Liver (tissue), 9 donors: Measurements from ENCODE around the gene RSBN1. TPM values are rescaled to one million over a fixed set of nuclear protein-coding genes. Genes with fewer than 3 reads are reported as not detected.

ENCODE experiments used
- DNase-seq: peaks from one replicate; pipeline ENCODE4 v3.0.0-alpha.2; 2017; ENCODE audit warnings: low spot score
- H3K27ac ChIP-seq, 2 donors: one replicate each; pipeline ENCODE4 v1.7.0; 2013; ENCODE audit warnings: inconsistent platforms in 2 of 2, low read length in 2 of 2, control low read depth in 1 of 2, low read depth in 1 of 2, mild to moderate bottlenecking in 1 of 2
- H3K27me3 ChIP-seq, 4 donors: one replicate each; pipeline versions ENCODE4 v1.6.1 to v1.7.0; 2013; ENCODE audit warnings: low read length in 3 of 4, inconsistent platforms in 1 of 4, mild to moderate bottlenecking in 1 of 4, moderate library complexity in 1 of 4; ENCODE audit not compliant: control insufficient read depth in 4 of 4, insufficient read depth in 4 of 4
- H3K36me3 ChIP-seq, 4 donors: one replicate each; pipeline versions ENCODE4 v1.6.1 to v1.7.0; 2013; ENCODE audit warnings: low read length in 3 of 4, mild to moderate bottlenecking in 3 of 4, low read depth in 1 of 4, moderate library complexity in 1 of 4; ENCODE audit not compliant: control insufficient read depth in 4 of 4, insufficient read depth in 3 of 4
- H3K4me1 ChIP-seq, 4 donors: one replicate each; pipeline versions ENCODE4 v1.6.1 to v1.7.0; 2013; ENCODE audit warnings: low read length in 3 of 4, mild to moderate bottlenecking in 3 of 4, moderate library complexity in 1 of 4; ENCODE audit not compliant: control insufficient read depth in 4 of 4, insufficient read depth in 4 of 4
- H3K4me3 ChIP-seq, 3 donors: one replicate each; pipeline versions ENCODE4 v1.6.1 to v1.7.0; 2013; ENCODE audit warnings: low read length in 3 of 3, control low read depth in 1 of 3, low read depth in 1 of 3, mild to moderate bottlenecking in 1 of 3
- H3K9ac ChIP-seq, 2 donors: one replicate each; pipeline ENCODE4 v1.7.0; 2013; ENCODE audit warnings: low read length in 2 of 2, mild to moderate bottlenecking in 2 of 2, moderate library complexity in 2 of 2, control low read depth in 1 of 2, low read depth in 1 of 2
- H3K9me3 ChIP-seq, 4 donors: one replicate each; pipeline versions ENCODE4 v1.6.1 to v1.7.0; 2013; ENCODE audit warnings: low read length in 3 of 4; ENCODE audit not compliant: control insufficient read depth in 4 of 4
- CTCF ChIP-seq: fragments of 150-350 bp; IDR thresholded peaks from 2 replicates; pipeline ENCODE4 v1.5.1; 2017; ENCODE audit warnings: improper control_type of control experiment, low read depth, low read length; ENCODE audit not compliant: missing input control
- EGR1 ChIP-seq, 2 donors: IDR thresholded peaks; 2 replicates each; pipeline ENCODE4 v1.6.1; 2016 to 2018; ENCODE audit warnings: antibody characterized with exemption in 2 of 2, low read depth in 2 of 2
- FOXA1 ChIP-seq: IDR thresholded peaks from 2 replicates; pipeline ENCODE4 v1.6.1; 2016; ENCODE audit warnings: antibody characterized with exemption
- FOXA2 ChIP-seq: IDR thresholded peaks from 2 replicates; pipeline ENCODE4 v1.6.1; 2016; ENCODE audit warnings: antibody characterized with exemption
- GABPA ChIP-seq, 2 donors: IDR thresholded peaks in 1 of 2; conservative IDR thresholded peaks in 1 of 2; 2 replicates each; pipeline ENCODE4 v1.6.1; 2016; ENCODE audit warnings: antibody characterized with exemption in 2 of 2, mild to moderate bottlenecking in 1 of 2, moderate library complexity in 1 of 2
- HNF4A ChIP-seq, 2 donors: conservative IDR thresholded peaks; 2 replicates each; pipeline ENCODE4 v1.6.1; 2016; ENCODE audit warnings: antibody characterized with exemption in 2 of 2, mild to moderate bottlenecking in 2 of 2
- HNF4G ChIP-seq: IDR thresholded peaks from 2 replicates; pipeline ENCODE4 v1.6.1; 2016; ENCODE audit warnings: antibody characterized with exemption
- JUND ChIP-seq, 2 donors: IDR thresholded peaks; 2 replicates each; pipeline ENCODE4 v1.6.1; 2016; ENCODE audit warnings: antibody characterized with exemption in 2 of 2
- NR2F2 ChIP-seq: IDR thresholded peaks from 2 replicates; pipeline ENCODE4 v1.6.1; 2016; ENCODE audit warnings: antibody characterized with exemption
- RAD21 ChIP-seq, 2 donors: IDR thresholded peaks; 2 replicates each; pipeline ENCODE4 v1.6.1; 2016; ENCODE audit warnings: antibody characterized with exemption in 2 of 2, mild to moderate bottlenecking in 2 of 2
- REST ChIP-seq: IDR thresholded peaks from 2 replicates; pipeline ENCODE4 v1.6.1; 2016; ENCODE audit warnings: antibody characterized with exemption, mild to moderate bottlenecking
- RXRA ChIP-seq, 2 donors: IDR thresholded peaks; 2 replicates each; pipeline ENCODE4 v1.6.1; 2017 to 2018; ENCODE audit warnings: antibody characterized with exemption in 2 of 2, mild to moderate bottlenecking in 1 of 2
- SP1 ChIP-seq: IDR thresholded peaks from 2 replicates; pipeline ENCODE4 v1.6.1; 2018; ENCODE audit warnings: antibody characterized with exemption, mild to moderate bottlenecking
- TAF1 ChIP-seq: conservative IDR thresholded peaks from 2 replicates; pipeline ENCODE4 v1.6.1; 2016; ENCODE audit warnings: antibody characterized with exemption, mild to moderate bottlenecking
- YY1 ChIP-seq: IDR thresholded peaks from 2 replicates; pipeline ENCODE4 v1.6.1; 2016; ENCODE audit warnings: antibody characterized with exemption, mild to moderate bottlenecking
- ZBTB33 ChIP-seq: IDR thresholded peaks from 2 replicates; pipeline ENCODE4 v1.6.1; 2016; ENCODE audit warnings: antibody characterized with exemption
- WGBS: extraction: QIAGEN DNeasy Blood & Tissue Kit; methylation state at CpG from one replicate; pipeline ENCODE4 v1.1.7; 2013; 5-methylcytosine and 5-hydroxymethylcytosine counted together
- polyA plus RNA-seq, 2 donors: library from polyadenylated mRNA; stranded (reverse) in 1 of 2; unstranded in 1 of 2; fragments of 200-250 nt in 1 of 2; fragments of >200 nt in 1 of 2; fragmentation: Nextera tagmentation in 1 of 2; extraction: Ambion mirVana in 1 of 2; gene quantifications; one replicate each; pipeline versions ENCODE4 v1.2.1 to v1.2.3, GENCODE V29; 2013 to 2015
- total RNA-seq, 2 donors: library from RNA; depleted of rRNA; stranded (reverse); fragments of >200 nt; gene quantifications; one replicate each; pipeline ENCODE4 v1.2.3, GENCODE V29; 2014
- TF ChIP-seq, protein P1 (sequence below): IDR thresholded peaks from 2 replicates; pipeline ENCODE4 v1.6.1; 2016; ENCODE audit warnings: antibody characterized with exemption
- TF ChIP-seq, protein P2 (sequence below): IDR thresholded peaks from 2 replicates; pipeline ENCODE4 v1.6.1; 2016; ENCODE audit warnings: antibody characterized with exemption
- donor health status: healthy.
- donor health status: healthy.
- donor health status: healthy.
- donor health status: healthy.
- donor health status: healthy.

RSBN1 gene
- total and polyA plus RNA-seq, 4 donors = 2.3 to 11.3 (median 5.6) TPM

GRCh38 chr1:113813218-113813617 lies 942 bp upstream of the RSBN1 start:
- Histone ChIP-seq H3K36me3 (no peaks in the 10 kb centered on the region), H3K9ac (peak overlapping the region in 1 of 2 donors; percentile 60), H3K4me3 (no peak overlapping the region), H3K27me3 (no peaks in the 10 kb centered on the region), H3K27ac (no peak overlapping the region), H3K9me3 (no peaks in the 10 kb centered on the region), H3K4me1 (peaks cover 3 to 23% (median 14%) of the 10 kb centered on the region in 4 donors)
- no peak for TF ChIP-seq NR2F2
- TF ChIP-seq JUND (IDR thresholded peaks at IDR 0.05) = no peak
- no peak for TF ChIP-seq EGR1 (IDR thresholded peaks at IDR 0.05; ENCODE audit: low read depth in 2 of 2)
- no peak for TF ChIP-seq SP1
- no peak for TF ChIP-seq CTCF
- no peak for TF ChIP-seq ZBTB33
- no peak for TF ChIP-seq GABPA (IDR thresholded peaks at IDR 0.05 in 1 of 2, conservative IDR thresholded peaks at IDR 0.05 in 1 of 2)
- TF ChIP-seq HNF4A (conservative IDR thresholded peaks at IDR 0.05) = no peak
- no peak for TF ChIP-seq FOXA1
- TF ChIP-seq, protein P1, sequence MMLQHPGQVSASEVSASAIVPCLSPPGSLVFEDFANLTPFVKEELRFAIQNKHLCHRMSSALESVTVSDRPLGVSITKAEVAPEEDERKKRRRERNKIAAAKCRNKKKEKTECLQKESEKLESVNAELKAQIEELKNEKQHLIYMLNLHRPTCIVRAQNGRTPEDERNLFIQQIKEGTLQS = no peak
- TF ChIP-seq, protein P2, sequence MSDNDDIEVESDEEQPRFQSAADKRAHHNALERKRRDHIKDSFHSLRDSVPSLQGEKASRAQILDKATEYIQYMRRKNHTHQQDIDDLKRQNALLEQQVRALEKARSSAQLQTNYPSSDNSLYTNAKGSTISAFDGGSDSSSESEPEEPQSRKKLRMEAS = no peak
- TF ChIP-seq TAF1 = no peak
- no peak for TF ChIP-seq YY1
- TF ChIP-seq HNF4G = no peak
- TF ChIP-seq FOXA2 = no peak
- TF ChIP-seq REST = no peak
- no peak for TF ChIP-seq RXRA (IDR thresholded peaks at IDR 0.05)
- no peak for TF ChIP-seq RAD21 (IDR thresholded peaks at IDR 0.05)
- WGBS = 94% methylated on average over 15 of the region's 15 CpGs
- no peak for DNase-seq
